Caco-2 (cell line): Measurements from ENCODE around the gene RARRES2. TPM values are rescaled to one million over a fixed set of nuclear protein-coding genes. Genes with fewer than 3 reads are reported as not detected.

Experiments
- BruUV-seq: library from RNA; stranded (reverse); fragments of 400-500 nt; replicated peaks from 2 replicates; lab custom pipeline; 2021; lab: Mats Ljungman, UMichigan
- CTCF ChIA-PET: fragments of 300-600 bp; sonication (Branson Sonifier 250); formaldehyde crosslinking; loops from one replicate; lab custom pipeline; 2022; ENCODE audit warnings: antibody characterized with exemption; lab: Charles Lee
- POLR2A ChIA-PET: fragments of 300-600 bp; sonication (Branson Sonifier 250); formaldehyde crosslinking; loops from one replicate; lab custom pipeline; 2022; ENCODE audit warnings: antibody characterized with exemption; lab: Charles Lee
- DNase-seq, 2 experiments: peaks; one replicate each; pipeline versions ENCODE4 v3.0.0 to v3.0.0-alpha.2; 2020 to 2022
- H3K27me3 ChIP-seq: replicated peaks from 2 replicates; pipeline ENCODE4 v1.6.0; 2011; ENCODE audit warnings: low read length; ENCODE audit not compliant: control insufficient read depth, insufficient read depth
- H3K36me3 ChIP-seq: 2 replicates; pipeline ENCODE4 v1.5.1; 2011; ENCODE audit warnings: low read length; ENCODE audit not compliant: control insufficient read depth, insufficient read depth
- H3K4me1 ChIP-seq: fragments of 250-450 bp; sonication (Bioruptor Pico); 2 replicates; pipeline ENCODE4 v1.5.1; 2020; ENCODE audit warnings: mild to moderate bottlenecking
- H3K4me3 ChIP-seq: 2 replicates; pipeline ENCODE4 v1.5.1; 2011; ENCODE audit warnings: low read depth, mild to moderate bottlenecking, control low read depth, low read length
- H3K9me3 ChIP-seq: fragments of 250-450 bp; sonication (Bioruptor Pico); 2 replicates; pipeline ENCODE4 v1.5.1; 2020; ENCODE audit warnings: mild to moderate bottlenecking, moderate library complexity
- H3K27ac Mint-ChIP-seq: one replicate; pipeline ENCODE4 v1.8.0; 2022; ENCODE audit warnings: mixed read lengths; ENCODE audit not compliant: unreplicated experiment
- H3K27me3 Mint-ChIP-seq: one replicate; pipeline ENCODE4 v1.8.0; 2022; ENCODE audit warnings: mixed read lengths; ENCODE audit not compliant: insufficient read depth, unreplicated experiment
- H3K36me3 Mint-ChIP-seq: one replicate; pipeline ENCODE4 v1.8.0; 2022; ENCODE audit warnings: mild to moderate bottlenecking, mixed read lengths; ENCODE audit not compliant: insufficient read depth, unreplicated experiment
- H3K4me1 Mint-ChIP-seq: one replicate; pipeline ENCODE4 v1.8.0; 2022; ENCODE audit warnings: low read depth, mixed read lengths; ENCODE audit not compliant: unreplicated experiment
- H3K4me3 Mint-ChIP-seq: one replicate; pipeline ENCODE4 v1.8.0; 2022; ENCODE audit warnings: mild to moderate bottlenecking, moderate library complexity, mixed read lengths; ENCODE audit not compliant: unreplicated experiment
- H3K9me3 Mint-ChIP-seq: one replicate; pipeline ENCODE4 v1.8.0; 2022; ENCODE audit warnings: mixed read lengths; ENCODE audit not compliant: unreplicated experiment
- intact Hi-C: fragments of 100-400 bp; cut with micrococcal nuclease; formaldehyde crosslinking; loops from one replicate; pipeline ENCODE4 v1.10.0; 2022; ENCODE audit not compliant: unreplicated experiment
- total RNA-seq: library from RNA; stranded (reverse); gene quantifications from 2 replicates; pipeline ENCODE4 v1.2.3, GENCODE V29; 2022
- TF ChIP-seq, protein P1 (sequence below), 2 experiments: fragments of 200-600 bp in 1 of 2; IDR thresholded peaks; 1 replicate in 1 of 2; 2 replicates in 1 of 2; pipeline versions ENCODE4 v1.5.1 to v1.8.0; 2011 to 2022; ENCODE audit warnings: antibody characterized with exemption in 1 of 2, control low read depth in 1 of 2, inconsistent platforms in 1 of 2, low read depth in 1 of 2, low read length in 1 of 2, mild to moderate bottlenecking in 1 of 2, moderate library complexity in 1 of 2; ENCODE audit not compliant: insufficient read depth in 1 of 2, severe bottlenecking in 1 of 2, unreplicated experiment in 1 of 2

RARRES2 gene
- total RNA-seq, 1 experiment from 2014 or later, result not detected

DNA sequence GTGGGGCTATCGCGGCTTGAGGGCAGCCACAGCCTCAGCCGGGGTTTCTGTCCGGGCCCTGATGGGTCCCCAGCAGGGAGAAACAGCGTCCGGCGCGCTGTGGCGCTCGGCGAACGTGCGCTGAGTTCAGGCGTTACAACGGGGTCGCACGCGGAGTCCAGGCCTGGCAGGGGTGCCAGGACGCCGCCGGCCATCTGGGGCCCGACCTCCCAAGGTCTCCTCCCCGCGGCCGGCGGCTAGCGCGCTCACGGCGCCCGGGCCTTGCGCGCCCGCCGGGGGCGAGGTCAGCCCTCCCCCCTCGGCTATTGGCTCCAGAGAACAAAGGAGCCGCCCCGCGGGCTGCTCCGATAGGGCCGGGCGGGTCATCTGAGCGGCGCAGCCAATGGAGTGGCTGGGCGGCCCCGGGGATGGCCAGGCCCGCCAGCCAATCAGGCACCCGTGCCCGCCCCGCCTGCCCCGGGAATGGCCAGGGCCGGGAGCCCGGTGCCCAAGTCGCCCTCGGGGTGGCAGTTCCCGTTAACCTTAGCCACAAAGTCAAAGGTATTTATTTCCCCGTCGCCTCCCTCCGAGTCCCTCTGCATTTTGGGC lies 37.5 kb upstream of the RARRES2 start, which contains the start of gene ZNF775:
Gene ZNF775 (plus strand): TSS at position 478 of the 588 bp plus-strand sequence. CDS start 9,141 bp downstream, outside the sequence.
- H3K4me1 Mint-ChIP-seq, result peaks cover 48% of the 10 kb centered on the region
- no peaks in the 10 kb centered on the region for H3K9me3 Mint-ChIP-seq
- H3K9me3 ChIP-seq, result no peaks in the 10 kb centered on the region
- peak within 1 kb of the TSS; percentile 89 for H3K27ac Mint-ChIP-seq
- H3K4me3 Mint-ChIP-seq, result peak within 1 kb of the TSS; percentile 87
- H3K4me1 ChIP-seq, result peaks cover 58% of the 10 kb centered on the region
- no TSS peak for BruUV-seq
- no peaks in the 10 kb centered on the region for H3K36me3 ChIP-seq
- CTCF ChIA-PET, result interaction anchor here (1.0 to 1.9 kb wide), 5 partner anchors 10 to 55 kb away, joined by 3 to 9 read pairs (median 4); partner anchors contain the start of genes ACTR3C and REPIN1
- no peaks in the 10 kb centered on the region for H3K27me3 Mint-ChIP-seq
- TF ChIP-seq, protein P1, sequence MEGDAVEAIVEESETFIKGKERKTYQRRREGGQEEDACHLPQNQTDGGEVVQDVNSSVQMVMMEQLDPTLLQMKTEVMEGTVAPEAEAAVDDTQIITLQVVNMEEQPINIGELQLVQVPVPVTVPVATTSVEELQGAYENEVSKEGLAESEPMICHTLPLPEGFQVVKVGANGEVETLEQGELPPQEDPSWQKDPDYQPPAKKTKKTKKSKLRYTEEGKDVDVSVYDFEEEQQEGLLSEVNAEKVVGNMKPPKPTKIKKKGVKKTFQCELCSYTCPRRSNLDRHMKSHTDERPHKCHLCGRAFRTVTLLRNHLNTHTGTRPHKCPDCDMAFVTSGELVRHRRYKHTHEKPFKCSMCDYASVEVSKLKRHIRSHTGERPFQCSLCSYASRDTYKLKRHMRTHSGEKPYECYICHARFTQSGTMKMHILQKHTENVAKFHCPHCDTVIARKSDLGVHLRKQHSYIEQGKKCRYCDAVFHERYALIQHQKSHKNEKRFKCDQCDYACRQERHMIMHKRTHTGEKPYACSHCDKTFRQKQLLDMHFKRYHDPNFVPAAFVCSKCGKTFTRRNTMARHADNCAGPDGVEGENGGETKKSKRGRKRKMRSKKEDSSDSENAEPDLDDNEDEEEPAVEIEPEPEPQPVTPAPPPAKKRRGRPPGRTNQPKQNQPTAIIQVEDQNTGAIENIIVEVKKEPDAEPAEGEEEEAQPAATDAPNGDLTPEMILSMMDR (IDR thresholded peaks at IDR 0.05; ENCODE audit: insufficient read depth in 1 of 2, low read depth in 1 of 2, low read length in 1 of 2, severe bottlenecking in 1 of 2, unreplicated experiment in 1 of 2), result no peak
- POLR2A ChIA-PET, result interaction anchor here (1.5 to 2.2 kb wide), 2 partner anchors 10 to 56 kb away, joined by 5 to 29 read pairs; partner anchors contain the start of genes ACTR3C, LRRC61 and REPIN1
- H3K4me3 ChIP-seq, result peak within 1 kb of the TSS; percentile 95
- peaks cover 35% of the 10 kb centered on the region for H3K36me3 Mint-ChIP-seq
- no peaks in the 10 kb centered on the region for H3K27me3 ChIP-seq
- intact Hi-C loops, result loop anchor here (1.0 to 2.0 kb wide), 5 partner anchors 10 to 56 kb away; partner anchors contain the start of genes ACTR3C and LRRC61
- DNase-seq, result peak; percentile 95 to 98

DNA sequence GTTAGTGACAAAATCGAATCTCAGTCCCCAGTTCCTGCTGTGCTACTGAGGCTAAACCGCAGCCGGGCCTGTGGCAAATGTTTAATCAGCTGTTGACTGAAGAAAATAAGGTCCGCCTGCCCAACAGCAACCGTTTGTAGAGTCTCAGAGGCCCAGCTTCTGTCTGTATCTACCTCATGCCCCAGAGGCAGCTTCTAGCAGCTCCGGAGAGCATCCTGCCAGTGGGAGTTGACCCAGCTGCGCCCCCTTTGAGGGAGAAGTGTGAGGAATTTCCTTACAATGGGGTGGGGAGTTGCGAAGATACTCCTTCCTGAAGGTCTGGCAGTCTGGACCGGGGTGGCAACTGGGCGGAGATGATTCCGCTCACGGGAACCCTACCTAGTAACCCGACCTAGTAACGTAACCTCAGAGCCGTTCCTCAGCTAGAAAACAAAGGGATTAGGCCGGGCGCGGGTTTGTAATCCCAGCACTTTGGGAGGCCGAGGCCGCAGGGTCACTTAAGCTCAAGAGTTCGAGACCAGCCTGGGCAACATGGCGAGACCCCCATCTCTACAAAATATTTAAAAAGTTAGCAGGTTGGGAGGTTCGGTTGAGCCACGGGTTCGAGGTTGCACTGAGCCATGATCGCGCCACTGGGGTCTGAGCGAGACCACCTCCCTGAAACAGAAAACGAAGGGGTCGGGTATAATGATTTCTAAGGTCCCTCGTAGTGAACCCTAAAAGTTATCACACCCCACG lies 36.9 kb upstream of the RARRES2 start:
- H3K9me3 ChIP-seq, result no peaks in the 10 kb centered on the region
- ChIA-PET CTCF (interaction anchor here (0.5 to 1.9 kb wide), 8 partner anchors 9 to 54 kb away, joined by 3 to 9 read pairs (median 4); partner anchors contain the start of genes ACTR3C and REPIN1), POLR2A (interaction anchor here (1.0 to 2.2 kb wide), 6 partner anchors 9 to 430 kb away, joined by 3 to 29 read pairs (median 4); partner anchors contain the start of genes ACTR3C, LRRC61 and REPIN1)
- Mint-ChIP-seq H3K27ac (peak overlapping the region; percentile 89), H3K36me3 (peaks cover 42% of the 10 kb centered on the region), H3K4me3 (peak overlapping the region; percentile 87), H3K9me3 (no peaks in the 10 kb centered on the region), H3K27me3 (no peaks in the 10 kb centered on the region), H3K4me1 (peaks cover 50% of the 10 kb centered on the region)
- no peaks in the 10 kb centered on the region for H3K27me3 ChIP-seq
- H3K4me1 ChIP-seq, result peaks cover 51% of the 10 kb centered on the region
- H3K36me3 ChIP-seq, result no peaks in the 10 kb centered on the region
- BruUV-seq, result TSS peak; percentile 91
- TF ChIP-seq, protein P1 (IDR thresholded peaks at IDR 0.05; ENCODE audit: insufficient read depth in 1 of 2, low read depth in 1 of 2, low read length in 1 of 2, severe bottlenecking in 1 of 2, unreplicated experiment in 1 of 2), result peak in 1 of 2 experiments; percentile 51
- peak overlapping the region; percentile 95 for H3K4me3 ChIP-seq
- intact Hi-C loops, result loop anchor here (1.0 to 2.0 kb wide), 4 partner anchors 9 to 55 kb away; partner anchors contain the start of genes ACTR3C and LRRC61
- peak; percentile 84 to 91 for DNase-seq
